H9 (cell line): ENCODE results near the gene SH3RF3. TPM values are rescaled to one million over a fixed set of nuclear protein-coding genes. Genes with fewer than 3 reads are reported as not detected.

Experiments used
- DNase-seq: peaks from one replicate; pipeline ENCODE4 v3.0.0-alpha.2; 2017
- H2AFZ ChIP-seq: one replicate; pipeline ENCODE4 v1.6.1; 2013; ENCODE audit warnings: mild to moderate bottlenecking, low read length, control low read depth, moderate library complexity
- H2AK5ac ChIP-seq: 2 replicates; pipeline ENCODE4 v1.6.1; 2013; ENCODE audit warnings: low read length, control low read depth, mixed read lengths; ENCODE audit not compliant: insufficient read length
- H2BK120ac ChIP-seq: one replicate; pipeline ENCODE4 v1.6.1; 2013; ENCODE audit warnings: low read depth, mild to moderate bottlenecking, low read length, control low read depth, inconsistent platforms; ENCODE audit not compliant: poor library complexity, severe bottlenecking
- H2BK12ac ChIP-seq: 2 replicates; pipeline ENCODE4 v1.6.1; 2013; ENCODE audit warnings: low read length, control low read depth, mixed read lengths, low read depth; ENCODE audit not compliant: insufficient read length
- H2BK15ac ChIP-seq: 2 replicates; pipeline ENCODE4 v1.6.1; 2013; ENCODE audit warnings: low read depth, low read length, control low read depth
- H2BK20ac ChIP-seq: one replicate; pipeline ENCODE4 v1.6.1; 2013; ENCODE audit warnings: low read depth, mild to moderate bottlenecking, low read length, control low read depth, inconsistent platforms; ENCODE audit not compliant: poor library complexity, severe bottlenecking
- H2BK5ac ChIP-seq: 2 replicates; pipeline ENCODE4 v1.6.1; 2013; ENCODE audit warnings: low read length, control low read depth, mixed read lengths; ENCODE audit not compliant: insufficient read length
- H3K14ac ChIP-seq: 2 replicates; pipeline ENCODE4 v1.6.1; 2013; ENCODE audit warnings: low read length, control low read depth; ENCODE audit not compliant: insufficient read depth
- H3K18ac ChIP-seq: 2 replicates; pipeline ENCODE4 v1.6.1; 2013; ENCODE audit warnings: low read depth, mild to moderate bottlenecking, mixed read lengths, low read length, control low read depth; ENCODE audit not compliant: insufficient read length
- H3K23ac ChIP-seq: 2 replicates; pipeline ENCODE4 v1.6.1; 2013; ENCODE audit warnings: low read length, control low read depth, mixed read lengths, low read depth; ENCODE audit not compliant: insufficient read length
- H3K23me2 ChIP-seq: 2 replicates; pipeline ENCODE4 v1.6.1; 2013; ENCODE audit warnings: low read depth, mild to moderate bottlenecking, mixed read lengths, low read length, control low read depth; ENCODE audit not compliant: insufficient read length, poor library complexity, severe bottlenecking
- H3K27ac ChIP-seq: 2 replicates; pipeline ENCODE4 v1.5.1; 2013; ENCODE audit warnings: low read length, control low read depth, mixed read lengths, low read depth; ENCODE audit not compliant: insufficient read length
- H3K27me3 ChIP-seq: 2 replicates; pipeline ENCODE4 v1.6.1; 2013; ENCODE audit warnings: low read length, control low read depth, inconsistent platforms; ENCODE audit not compliant: insufficient read depth
- H3K4ac ChIP-seq: 2 replicates; pipeline ENCODE4 v1.6.1; 2013; ENCODE audit warnings: low read depth, mild to moderate bottlenecking, control low read depth, inconsistent platforms, low read length, moderate library complexity
- H3K4me1 ChIP-seq: 2 replicates; pipeline ENCODE4 v1.6.1; 2013; ENCODE audit warnings: low read length, control low read depth, inconsistent platforms; ENCODE audit not compliant: insufficient read depth
- H3K4me2 ChIP-seq: 2 replicates; pipeline ENCODE4 v1.6.1; 2013; ENCODE audit warnings: low read length, control low read depth, mixed read lengths; ENCODE audit not compliant: insufficient read length, insufficient read depth
- H3K56ac ChIP-seq: 2 replicates; pipeline ENCODE4 v1.6.1; 2013; ENCODE audit warnings: low read depth, mild to moderate bottlenecking, mixed read lengths, low read length, control low read depth; ENCODE audit not compliant: insufficient read length
- H3K79me1 ChIP-seq: 2 replicates; pipeline ENCODE4 v1.6.1; 2013; ENCODE audit warnings: low read depth, mild to moderate bottlenecking, moderate library complexity, low read length, control low read depth, inconsistent platforms; ENCODE audit not compliant: insufficient read depth, poor library complexity, severe bottlenecking
- H3K79me2 ChIP-seq: 2 replicates; pipeline ENCODE4 v1.6.1; 2013; ENCODE audit warnings: low read length, control low read depth, inconsistent platforms; ENCODE audit not compliant: insufficient read depth
- H3K9ac ChIP-seq: 2 replicates; pipeline ENCODE4 v1.6.1; 2013; ENCODE audit warnings: low read length, control low read depth, mixed read lengths; ENCODE audit not compliant: insufficient read length; ENCODE audit errors: extremely low read depth
- H3K9me3 ChIP-seq: one replicate; pipeline ENCODE4 v1.6.1; 2013; ENCODE audit warnings: low read depth, low read length, inconsistent platforms; ENCODE audit not compliant: control insufficient read depth
- H3T11ph ChIP-seq: one replicate; pipeline ENCODE4 v1.6.1; 2013; ENCODE audit warnings: mild to moderate bottlenecking, low read length, control low read depth, inconsistent platforms
- H4K20me1 ChIP-seq: one replicate; pipeline ENCODE4 v1.6.1; 2013; ENCODE audit not compliant: control insufficient read depth, insufficient read length, insufficient read depth
- H4K5ac ChIP-seq: 2 replicates; pipeline ENCODE4 v1.6.1; 2013; ENCODE audit warnings: low read depth, mild to moderate bottlenecking, mixed read lengths, low read length, control low read depth; ENCODE audit not compliant: insufficient read length
- H4K8ac ChIP-seq: replicated peaks from 2 replicates; pipeline ENCODE4 v1.6.1; 2013; ENCODE audit warnings: low read length, control low read depth, mixed read lengths, low read depth; ENCODE audit not compliant: insufficient read length
- H4K91ac ChIP-seq: 2 replicates; pipeline ENCODE4 v1.6.1; 2013; ENCODE audit warnings: low read depth, mild to moderate bottlenecking, moderate library complexity, mixed read lengths, low read length, control low read depth; ENCODE audit not compliant: insufficient read length
- H3K27ac Mint-ChIP-seq, 3 experiments: 2 replicates in 2 of 3; 3 replicates in 1 of 3; pipeline ENCODE4 v1.8.0; 2020 to 2021; ENCODE audit warnings: mixed read lengths in 3 of 3, mild to moderate bottlenecking in 1 of 3, moderate library complexity in 1 of 3
- H3K27me3 Mint-ChIP-seq: 2 replicates; pipeline ENCODE4 v1.8.0; 2021; ENCODE audit warnings: low read depth, mild to moderate bottlenecking, moderate library complexity, mixed read lengths
- H3K36me3 Mint-ChIP-seq, 3 experiments: 2 replicates in 2 of 3; 3 replicates in 1 of 3; pipeline ENCODE4 v1.8.0; 2020 to 2021; ENCODE audit warnings: low read depth in 3 of 3, mixed read lengths in 3 of 3; ENCODE audit not compliant: insufficient read depth in 1 of 3
- H3K4me1 Mint-ChIP-seq, 2 experiments: 2 replicates each; pipeline ENCODE4 v1.8.0; 2020; ENCODE audit warnings: mixed read lengths in 2 of 2
- H3K4me3 Mint-ChIP-seq, 2 experiments: 2 replicates in 1 of 2; 3 replicates in 1 of 2; pipeline ENCODE4 v1.8.0; 2020 to 2021; ENCODE audit warnings: mild to moderate bottlenecking in 2 of 2, mixed read lengths in 2 of 2, moderate library complexity in 1 of 2
- H3K9me3 Mint-ChIP-seq, 2 experiments: 2 replicates in 1 of 2; 3 replicates in 1 of 2; pipeline ENCODE4 v1.8.0; 2020; ENCODE audit warnings: mild to moderate bottlenecking in 2 of 2, mixed read lengths in 2 of 2, moderate library complexity in 1 of 2
- WGBS: extraction: QIAGEN DNeasy Blood & Tissue Kit; methylation state at CpG from one replicate; pipeline ENCODE4 v1.1.7; 2013; ENCODE audit warnings: missing lambda C conversion rate, low lambda C conversion rate, mixed read lengths; ENCODE audit not compliant: insufficient read length; ENCODE audit errors: extremely low coverage; 5-methylcytosine and 5-hydroxymethylcytosine counted together
- total RNA-seq: library from RNA; stranded (reverse); gene quantifications from 2 replicates; pipeline ENCODE4 v1.2.1, GENCODE V29; 2021
- TF ChIP-seq, protein P1 (sequence below): fragments of 200-600 bp; sonication (generic); conservative IDR thresholded peaks from 3 replicates; pipeline ENCODE4 v1.8.0; 2021; ENCODE audit warnings: antibody characterized with exemption, mild to moderate bottlenecking

SH3RF3 gene
- total RNA-seq, 1 experiment from 2014 or later = 0.46 TPM

DNA sequence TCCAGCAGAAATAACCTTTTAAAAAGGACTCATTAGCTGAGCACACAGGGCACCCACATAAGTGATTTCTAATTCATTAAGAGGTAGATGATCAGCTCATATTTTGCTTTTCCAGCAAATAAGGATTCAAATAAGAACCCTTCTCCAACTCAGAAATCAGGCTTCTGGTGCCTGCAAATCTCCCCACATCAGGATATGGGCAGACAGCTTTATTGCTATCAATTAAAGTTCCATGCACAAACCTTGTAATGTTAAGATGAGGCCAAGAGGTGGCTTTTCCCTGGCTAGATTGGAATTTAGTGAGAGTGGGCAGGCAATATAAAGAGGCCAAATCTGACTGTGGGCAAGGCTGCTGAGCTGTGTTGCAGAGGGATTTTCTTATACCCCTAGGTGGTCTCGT, 193.6 kb downstream of the SH3RF3 start:
- Histone ChIP-seq H3K79me1 (no peaks in the 10 kb centered on the region), H3K18ac (no peak overlapping the region), H3T11ph (no peak overlapping the region), H3K23me2 (no peaks in the 10 kb centered on the region), H2AK5ac (no peak overlapping the region), H4K20me1 (no peaks in the 10 kb centered on the region), H3K56ac (no peak overlapping the region), H2BK20ac (no peak overlapping the region), H3K27me3 (no peaks in the 10 kb centered on the region), H4K5ac (no peak overlapping the region), H3K9ac (no peak overlapping the region), H2AFZ (no peak overlapping the region), H3K4me1 (no peaks in the 10 kb centered on the region), H2BK12ac (no peak overlapping the region), H3K4ac (no peak overlapping the region), H4K8ac (no peak overlapping the region), H3K9me3 (no peaks in the 10 kb centered on the region), H3K27ac (no peak overlapping the region), H3K4me2 (no peak overlapping the region), H3K79me2 (no peaks in the 10 kb centered on the region), H2BK120ac (no peak overlapping the region), H3K14ac (no peak overlapping the region), H3K23ac (no peak overlapping the region), H4K91ac (no peak overlapping the region), H2BK15ac (no peak overlapping the region), H2BK5ac (no peak overlapping the region)
- H3K36me3 Mint-ChIP-seq = no peaks in the 10 kb centered on the region; a peak in 2 of 7 replicates
- no CpG with 5 or more reads among the region's 1 CpG for WGBS
- H3K4me3 Mint-ChIP-seq = no peak overlapping the region
- TF ChIP-seq, protein P1, sequence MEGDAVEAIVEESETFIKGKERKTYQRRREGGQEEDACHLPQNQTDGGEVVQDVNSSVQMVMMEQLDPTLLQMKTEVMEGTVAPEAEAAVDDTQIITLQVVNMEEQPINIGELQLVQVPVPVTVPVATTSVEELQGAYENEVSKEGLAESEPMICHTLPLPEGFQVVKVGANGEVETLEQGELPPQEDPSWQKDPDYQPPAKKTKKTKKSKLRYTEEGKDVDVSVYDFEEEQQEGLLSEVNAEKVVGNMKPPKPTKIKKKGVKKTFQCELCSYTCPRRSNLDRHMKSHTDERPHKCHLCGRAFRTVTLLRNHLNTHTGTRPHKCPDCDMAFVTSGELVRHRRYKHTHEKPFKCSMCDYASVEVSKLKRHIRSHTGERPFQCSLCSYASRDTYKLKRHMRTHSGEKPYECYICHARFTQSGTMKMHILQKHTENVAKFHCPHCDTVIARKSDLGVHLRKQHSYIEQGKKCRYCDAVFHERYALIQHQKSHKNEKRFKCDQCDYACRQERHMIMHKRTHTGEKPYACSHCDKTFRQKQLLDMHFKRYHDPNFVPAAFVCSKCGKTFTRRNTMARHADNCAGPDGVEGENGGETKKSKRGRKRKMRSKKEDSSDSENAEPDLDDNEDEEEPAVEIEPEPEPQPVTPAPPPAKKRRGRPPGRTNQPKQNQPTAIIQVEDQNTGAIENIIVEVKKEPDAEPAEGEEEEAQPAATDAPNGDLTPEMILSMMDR = no peak
- no peak for DNase-seq
- peaks cover 11 to 18% of the 10 kb centered on the region in 2 experiments for H3K4me1 Mint-ChIP-seq
- H3K9me3 Mint-ChIP-seq = peaks cover 0 to 5% of the 10 kb centered on the region in 2 experiments; a peak in 3 of 5 replicates
- H3K27me3 Mint-ChIP-seq = no peaks in the 10 kb centered on the region; the same call in 1 of the 2 replicates
- H3K27ac Mint-ChIP-seq = no peak overlapping the region; a peak in 1 of 7 replicates
